Thoracic aorta (tissue), 2 donors: Measurements from ENCODE around the gene WDR75. TPM values are rescaled to one million over a fixed set of nuclear protein-coding genes. Genes with fewer than 3 reads are reported as not detected.

ENCODE experiments used
- ATAC-seq: fragments of 150-250 bp; one replicate; pipeline ENCODE4 v1.8.0; 2017; ENCODE audit warnings: low read depth; ENCODE audit not compliant: insufficient number of reproducible peaks, low FRiP score
- DNase-seq: peaks from one replicate; pipeline ENCODE4 v3.0.0-alpha.2; 2020; ENCODE audit warnings: low spot score
- H3K27ac ChIP-seq, 2 donors: fragments of 200-600 bp; sonication (generic); 1 replicate in 1 of 2; 2 replicates in 1 of 2; pipeline ENCODE4 v1.5.1; 2016; ENCODE audit warnings: mild to moderate bottlenecking in 2 of 2, moderate library complexity in 2 of 2
- H3K27me3 ChIP-seq: fragments of 200-600 bp; sonication (generic); replicated peaks from 2 replicates; pipeline ENCODE4 v1.6.0; 2016; ENCODE audit warnings: mild to moderate bottlenecking; ENCODE audit not compliant: insufficient read depth
- H3K36me3 ChIP-seq: fragments of 200-600 bp; sonication (generic); one replicate; pipeline ENCODE4 v1.5.1; 2016
- H3K4me1 ChIP-seq, 2 donors: fragments of 200-600 bp; sonication (generic); 1 replicate in 1 of 2; 2 replicates in 1 of 2; pipeline versions ENCODE4 v1.5.1 to v1.6.0; 2016; ENCODE audit warnings: low read depth in 2 of 2, mild to moderate bottlenecking in 1 of 2; ENCODE audit not compliant: control insufficient read depth in 1 of 2
- H3K4me3 ChIP-seq: fragments of 200-600 bp; sonication (generic); 2 replicates; pipeline ENCODE4 v1.5.1; 2016; ENCODE audit warnings: mild to moderate bottlenecking
- H3K9me3 ChIP-seq: fragments of 200-600 bp; sonication (generic); 2 replicates; pipeline ENCODE4 v1.5.1; 2016
- total RNA-seq, 2 donors: library from RNA; depleted of rRNA; stranded (reverse); fragments of >200 nt; gene quantifications; one replicate each; pipeline versions ENCODE4 v1.1.0 to v1.2.3, GENCODE V29; 2016
- TF ChIP-seq, protein P1 (sequence below): fragments of 200-600 bp; sonication (generic); IDR thresholded peaks from one replicate; pipeline ENCODE4 v1.5.1; 2019; ENCODE audit warnings: antibody characterized with exemption

WDR75 gene
- total RNA-seq, 2 donors from 2014 or later, result 34.8 to 58.7 TPM

DNA sequence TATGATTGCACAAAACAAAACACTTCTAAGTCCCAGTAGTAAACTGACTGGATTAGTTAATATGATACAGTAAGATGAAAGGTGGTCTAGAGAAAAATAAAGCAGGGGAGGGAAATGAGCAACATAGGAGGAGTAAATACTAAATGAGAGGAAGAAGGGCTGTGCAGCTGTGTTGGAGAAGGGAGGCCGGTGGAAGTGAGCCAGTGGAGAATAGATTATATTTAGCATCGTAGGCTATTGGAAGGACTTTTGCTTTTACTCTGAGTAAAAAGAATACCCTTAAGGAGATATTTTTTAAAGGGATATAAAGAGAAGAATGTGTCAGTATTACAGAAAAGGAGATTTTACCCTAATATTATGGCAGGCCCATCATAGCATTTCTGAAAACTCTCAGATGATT is 12.7 kb downstream of the WDR75 start:
- TF ChIP-seq, protein P1, sequence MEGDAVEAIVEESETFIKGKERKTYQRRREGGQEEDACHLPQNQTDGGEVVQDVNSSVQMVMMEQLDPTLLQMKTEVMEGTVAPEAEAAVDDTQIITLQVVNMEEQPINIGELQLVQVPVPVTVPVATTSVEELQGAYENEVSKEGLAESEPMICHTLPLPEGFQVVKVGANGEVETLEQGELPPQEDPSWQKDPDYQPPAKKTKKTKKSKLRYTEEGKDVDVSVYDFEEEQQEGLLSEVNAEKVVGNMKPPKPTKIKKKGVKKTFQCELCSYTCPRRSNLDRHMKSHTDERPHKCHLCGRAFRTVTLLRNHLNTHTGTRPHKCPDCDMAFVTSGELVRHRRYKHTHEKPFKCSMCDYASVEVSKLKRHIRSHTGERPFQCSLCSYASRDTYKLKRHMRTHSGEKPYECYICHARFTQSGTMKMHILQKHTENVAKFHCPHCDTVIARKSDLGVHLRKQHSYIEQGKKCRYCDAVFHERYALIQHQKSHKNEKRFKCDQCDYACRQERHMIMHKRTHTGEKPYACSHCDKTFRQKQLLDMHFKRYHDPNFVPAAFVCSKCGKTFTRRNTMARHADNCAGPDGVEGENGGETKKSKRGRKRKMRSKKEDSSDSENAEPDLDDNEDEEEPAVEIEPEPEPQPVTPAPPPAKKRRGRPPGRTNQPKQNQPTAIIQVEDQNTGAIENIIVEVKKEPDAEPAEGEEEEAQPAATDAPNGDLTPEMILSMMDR, result no peak
- no peak for DNase-seq
- H3K27me3 ChIP-seq, result no peaks in the 10 kb centered on the region
- peaks cover 21% of the 10 kb centered on the region for H3K36me3 ChIP-seq
- H3K27ac ChIP-seq, result peak overlapping the region; percentile 12 to 75
- peaks cover 13 to 27% of the 10 kb centered on the region in 2 donors for H3K4me1 ChIP-seq
- H3K4me3 ChIP-seq, result peak overlapping the region; percentile 1
- no peak for ATAC-seq
- no peaks in the 10 kb centered on the region for H3K9me3 ChIP-seq

DNA sequence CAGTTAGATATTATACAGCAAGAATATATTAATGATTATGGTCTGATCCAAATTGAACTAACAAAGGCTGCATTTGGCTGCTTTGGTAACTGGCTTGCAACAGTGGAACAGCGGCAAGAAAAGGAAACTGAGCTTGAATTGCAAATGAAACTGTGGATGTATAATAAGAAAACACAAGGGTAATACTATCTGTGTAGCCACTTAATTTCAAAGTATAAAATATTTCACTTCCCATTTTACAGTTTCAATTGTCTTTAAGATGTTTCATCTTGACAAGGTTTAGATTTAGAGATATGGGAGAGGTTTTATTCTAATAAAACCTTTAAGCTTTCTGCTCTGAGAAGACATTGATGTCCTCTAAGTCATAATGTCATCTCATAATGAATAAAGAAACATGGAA is 23.8 kb downstream of the WDR75 start:
- no peak for DNase-seq
- TF ChIP-seq, protein P1, result no peak
- Histone ChIP-seq H3K4me1 (peaks cover 2 to 27% of the 10 kb centered on the region in 2 donors), H3K27ac (peak overlapping the region; percentile 57 to 67), H3K9me3 (no peaks in the 10 kb centered on the region), H3K27me3 (no peaks in the 10 kb centered on the region), H3K4me3 (no peak overlapping the region), H3K36me3 (peaks cover 22% of the 10 kb centered on the region)
- no peak for ATAC-seq

DNA sequence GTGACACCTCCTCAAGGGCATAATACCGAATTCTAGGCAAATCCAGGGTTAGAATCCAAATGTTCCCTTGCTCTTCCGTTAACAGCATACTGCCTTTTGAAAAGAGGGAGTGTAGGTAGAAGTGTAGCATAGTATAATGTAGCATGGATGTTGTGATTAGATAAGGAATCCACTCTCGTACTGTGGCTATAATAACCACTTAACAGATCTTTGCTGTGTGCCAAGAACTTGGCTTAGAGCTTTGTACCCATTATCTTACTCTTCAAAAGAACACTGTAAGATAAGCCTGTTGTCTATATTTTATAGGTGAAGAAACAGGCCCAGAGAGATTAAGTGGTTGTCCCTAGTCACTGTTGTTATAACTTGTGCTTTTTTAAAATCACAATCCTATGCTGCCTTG is 24.2 kb downstream of the WDR75 start:
- peak overlapping the region; percentile 57 to 67 for H3K27ac ChIP-seq
- peaks cover 2 to 27% of the 10 kb centered on the region in 2 donors for H3K4me1 ChIP-seq
- no peak overlapping the region for H3K4me3 ChIP-seq
- ATAC-seq, result no peak
- H3K36me3 ChIP-seq, result peaks cover 20% of the 10 kb centered on the region
- TF ChIP-seq, protein P1, result no peak
- H3K27me3 ChIP-seq, result no peaks in the 10 kb centered on the region
- no peak for DNase-seq
- no peaks in the 10 kb centered on the region for H3K9me3 ChIP-seq

DNA sequence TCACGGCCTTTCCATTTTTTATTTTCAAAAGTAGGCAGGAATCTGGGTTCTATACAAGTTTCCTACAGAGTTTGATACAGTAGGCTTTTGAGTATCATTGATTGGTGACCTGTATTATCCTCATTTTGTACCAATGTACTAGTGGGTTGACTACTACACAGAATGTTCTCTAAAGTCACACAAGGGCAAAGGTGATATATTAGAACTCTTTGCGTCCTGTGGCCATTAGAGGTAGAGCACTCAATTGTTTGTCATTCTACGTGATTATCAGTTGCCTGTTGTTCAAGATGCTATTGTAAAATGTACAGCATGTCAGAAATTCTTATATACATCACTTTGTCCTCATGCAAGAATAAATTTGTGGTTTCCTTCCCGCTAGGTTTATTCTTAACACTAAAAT is 24.8 kb downstream of the WDR75 start:
- no peak for ATAC-seq
- Histone ChIP-seq H3K27me3 (no peaks in the 10 kb centered on the region), H3K9me3 (no peaks in the 10 kb centered on the region), H3K4me3 (no peak overlapping the region), H3K4me1 (peaks cover 2 to 27% of the 10 kb centered on the region in 2 donors), H3K27ac (peak overlapping the region; percentile 57 to 67), H3K36me3 (peaks cover 17% of the 10 kb centered on the region)
- TF ChIP-seq, protein P1, result no peak
- no peak for DNase-seq

DNA sequence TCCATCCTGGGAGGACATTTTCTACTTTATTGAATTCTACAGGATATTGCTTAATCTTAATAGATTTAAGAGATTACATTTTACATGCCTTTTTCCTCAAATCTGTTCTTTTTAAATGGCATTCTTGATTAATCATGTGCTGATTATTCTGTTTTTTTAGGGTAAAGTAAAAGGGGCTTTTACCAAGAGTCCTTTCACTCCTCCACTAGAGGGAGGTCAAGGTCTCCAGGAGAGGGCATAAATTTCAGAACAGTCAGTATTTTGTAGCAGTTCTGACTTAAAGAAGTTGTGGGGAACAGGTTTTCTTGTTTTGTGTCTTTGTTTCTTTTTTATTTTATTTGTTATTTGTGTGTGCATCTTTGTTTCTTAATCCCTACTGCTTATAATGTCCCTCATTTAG is 25.4 kb downstream of the WDR75 start:
- peaks cover 17% of the 10 kb centered on the region for H3K36me3 ChIP-seq
- H3K27me3 ChIP-seq, result no peaks in the 10 kb centered on the region
- H3K27ac ChIP-seq, result peak overlapping the region in 1 of 2 donors; percentile 57
- H3K4me1 ChIP-seq, result peaks cover 2 to 27% of the 10 kb centered on the region in 2 donors
- no peak for ATAC-seq
- TF ChIP-seq, protein P1, result peak; percentile 67
- DNase-seq, result no peak
- no peaks in the 10 kb centered on the region for H3K9me3 ChIP-seq
- no peak overlapping the region for H3K4me3 ChIP-seq
